WTC11 (cell line): ENCODE results near the gene PEAR1. TPM values are rescaled to one million over a fixed set of nuclear protein-coding genes. Genes with fewer than 3 reads are reported as not detected.

Source experiments
- ATAC-seq: fragments of 200-7000 bp; cut with Tn5 transposase; 2 replicates; pipeline ENCODE4 v1.10.0; 2021; ENCODE audit warnings: mild to moderate bottlenecking, moderate library complexity
- CTCF ChIA-PET: fragments of 300-600 bp; sonication (Branson Sonifier 250); formaldehyde crosslinking; loops from one replicate; lab custom pipeline; 2021; ENCODE audit warnings: antibody characterized with exemption; lab: Charles Lee
- POLR2A ChIA-PET: fragments of 350-600 bp; sonication (Branson Sonifier 250); formaldehyde crosslinking; loops from one replicate; lab custom pipeline; 2021; ENCODE audit warnings: antibody characterized with exemption; lab: Charles Lee
- DNase-seq: peaks from one replicate; pipeline ENCODE4 v3.0.0; 2021; ENCODE audit warnings: low spot score
- H3K27ac Mint-ChIP-seq: 2 replicates; pipeline ENCODE4 v1.8.0; 2021; ENCODE audit warnings: mixed read lengths
- H3K27me3 Mint-ChIP-seq: 2 replicates; pipeline ENCODE4 v1.8.0; 2021; ENCODE audit warnings: low read depth, mild to moderate bottlenecking, moderate library complexity, mixed read lengths
- H3K36me3 Mint-ChIP-seq: 2 replicates; pipeline ENCODE4 v1.8.0; 2021; ENCODE audit warnings: mixed read lengths
- H3K4me1 Mint-ChIP-seq: 2 replicates; pipeline ENCODE4 v1.8.0; 2022; ENCODE audit warnings: mixed read lengths
- H3K4me3 Mint-ChIP-seq: 2 replicates; pipeline ENCODE4 v1.8.0; 2021; ENCODE audit warnings: mild to moderate bottlenecking, moderate library complexity, mixed read lengths
- H3K9me3 Mint-ChIP-seq: 2 replicates; pipeline ENCODE4 v1.8.0; 2021; ENCODE audit warnings: mixed read lengths
- AFF4 ChIP-seq: sonication (generic); formaldehyde crosslinking; IDR thresholded peaks from 2 replicates; pipeline ENCODE4 v1.8.1; 2023; ENCODE audit warnings: mild to moderate bottlenecking, missing genetic modification reagents, borderline replicate concordance
- ATF2 ChIP-seq: sonication (generic); formaldehyde crosslinking; IDR thresholded peaks from 2 replicates; pipeline ENCODE4 v1.8.1; 2022; ENCODE audit warnings: low read depth, missing genetic modification reagents, borderline replicate concordance
- ATF6 ChIP-seq: sonication (generic); formaldehyde crosslinking; IDR thresholded peaks from 2 replicates; pipeline ENCODE4 v1.8.1; 2023; ENCODE audit warnings: mild to moderate bottlenecking, missing genetic modification reagents
- E2F5 ChIP-seq: sonication (generic); formaldehyde crosslinking; IDR thresholded peaks from 2 replicates; pipeline ENCODE4 v1.8.1; 2022; ENCODE audit warnings: mild to moderate bottlenecking, moderate library complexity, missing genetic modification reagents
- EMX1 ChIP-seq: fragments of 250-450 bp; sonication (Bioruptor Pico); IDR thresholded peaks from 2 replicates; pipeline ENCODE4 v1.8.0; 2021; ENCODE audit warnings: mild to moderate bottlenecking
- GABPB1 ChIP-seq: sonication (generic); formaldehyde crosslinking; IDR thresholded peaks from 2 replicates; pipeline ENCODE4 v1.8.1; 2023; ENCODE audit warnings: mild to moderate bottlenecking, missing genetic modification reagents
- GTF2I ChIP-seq: fragments of 250-450 bp; sonication (Bioruptor Pico); conservative IDR thresholded peaks from 2 replicates; pipeline ENCODE4 v1.4.0; 2021; ENCODE audit warnings: mild to moderate bottlenecking
- HMGA2 ChIP-seq: fragments of 250-450 bp; sonication (Bioruptor Pico); IDR thresholded peaks from 2 replicates; pipeline ENCODE4 v1.4.0; 2021; ENCODE audit warnings: mild to moderate bottlenecking, moderate library complexity
- KAT7 ChIP-seq: sonication (generic); formaldehyde crosslinking; IDR thresholded peaks from 2 replicates; pipeline ENCODE4 v1.8.1; 2023; ENCODE audit warnings: missing genetic modification reagents, mild to moderate bottlenecking, borderline replicate concordance
- MLX ChIP-seq: sonication (generic); formaldehyde crosslinking; IDR thresholded peaks from 2 replicates; pipeline ENCODE4 v1.8.1; 2023; ENCODE audit warnings: mild to moderate bottlenecking, missing genetic modification reagents, moderate library complexity
- PREB ChIP-seq: sonication (generic); formaldehyde crosslinking; IDR thresholded peaks from 2 replicates; pipeline ENCODE4 v1.8.1; 2022; ENCODE audit warnings: mild to moderate bottlenecking, missing genetic modification reagents, moderate library complexity, borderline replicate concordance
- TCF7 ChIP-seq: sonication (generic); formaldehyde crosslinking; IDR thresholded peaks from 2 replicates; pipeline ENCODE4 v1.8.0; 2022; ENCODE audit warnings: mild to moderate bottlenecking, low read depth, missing genetic modification reagents, moderate library complexity
- ZBTB43 ChIP-seq: sonication (generic); formaldehyde crosslinking; IDR thresholded peaks from 2 replicates; pipeline ENCODE4 v1.8.1; 2023; ENCODE audit warnings: mild to moderate bottlenecking, missing genetic modification reagents
- ZNF138 ChIP-seq: sonication (generic); formaldehyde crosslinking; conservative IDR thresholded peaks from 2 replicates; pipeline ENCODE4 v1.8.1; 2022; ENCODE audit warnings: mild to moderate bottlenecking, moderate library complexity, missing genetic modification reagents
- ZNF532 ChIP-seq: fragments of 250-450 bp; sonication (Bioruptor Pico); IDR thresholded peaks from 2 replicates; pipeline ENCODE4 v1.9.0; 2021; ENCODE audit warnings: mild to moderate bottlenecking, borderline replicate concordance
- ZNF671 ChIP-seq: fragments of 250-450 bp; sonication (Bioruptor Pico); IDR thresholded peaks from 2 replicates; pipeline ENCODE4 v1.8.0; 2021; ENCODE audit warnings: mild to moderate bottlenecking
- total RNA-seq: library from RNA; stranded (reverse); gene quantifications from 3 replicates; pipeline ENCODE4 v1.2.3, GENCODE V29; 2021

Gene PEAR1
- total RNA-seq, 1 experiment from 2014 or later = 1.6 TPM

- no peak overlapping the region for H3K27ac Mint-ChIP-seq
- TF ChIP-seq EMX1 (CRISPR knock-in tag) (no peak), AFF4 (CRISPR knock-in tag) (no peak), GTF2I (CRISPR knock-in tag) (no peak), ATF2 (no peak), HMGA2 (CRISPR knock-in tag) (no peak), TCF7 (CRISPR knock-in tag) (no peak), MLX (no peak), GABPB1 (CRISPR knock-in tag) (no peak), ZNF138 (CRISPR knock-in tag) (no peak), ZNF532 (CRISPR knock-in tag) (no peak), ZNF671 (CRISPR knock-in tag) (no peak), E2F5 (no peak), PREB (CRISPR knock-in tag) (no peak), ZBTB43 (CRISPR knock-in tag) (no peak), KAT7 (CRISPR knock-in tag) (no peak), ATF6 (CRISPR knock-in tag) (no peak)
- H3K4me3 Mint-ChIP-seq = no peak overlapping the region
- H3K4me1 Mint-ChIP-seq = no peaks in the 10 kb centered on the region
- H3K36me3 Mint-ChIP-seq = peaks cover 62% of the 10 kb centered on the region
- DNase-seq (no peak), ATAC-seq (no peak)
- H3K9me3 Mint-ChIP-seq = no peaks in the 10 kb centered on the region
- ChIA-PET CTCF (no interaction called here), POLR2A (no interaction called here)
- no peaks in the 10 kb centered on the region for H3K27me3 Mint-ChIP-seq
These were observed 48.2 kb downstream of the PEAR1 start for GRCh38 chr1:156941675-156942074.
